ENCODE results near the gene RFX5. TPM values are rescaled to one million over a fixed set of nuclear protein-coding genes. Genes with fewer than 3 reads are reported as not detected.

The RFX5 gene
- total RNA-seq, 3 donors from 2014 or later: 17.9 to 34.5 (median 25.9) TPM

GRCh38 chr1:151324390-151324930, 22.6 kb downstream of the RFX5 start:
- Histone ChIP-seq H3K36me3 (no peaks in the 10 kb centered on the region), H3K4me1 (no peaks in the 10 kb centered on the region), H3K27ac (no peak overlapping the region), H3K9me3 (no peaks in the 10 kb centered on the region), H3K27me3 (no peaks in the 10 kb centered on the region), H3K4me3 (no peak overlapping the region)
- intact Hi-C loops (cut with DNase I; ENCODE audit: low total_unique reads): no loop called here
- TF ChIP-seq CTCF (IDR thresholded peaks at IDR 0.05) (no peak), POLR2A (IDR thresholded peaks at IDR 0.05) (no peak), POLR2AphosphoS5 (IDR thresholded peaks at IDR 0.05) (no peak)
- DNase-seq (ENCODE audit: low spot score in 2 of 2): no peak

GRCh38 chr1:151318975-151319374, 28.1 kb downstream of the RFX5 start:
- peaks cover 0 to 5% of the 10 kb centered on the region in 2 donors for H3K4me1 ChIP-seq
- H3K4me3 ChIP-seq: no peak overlapping the region
- DNase-seq (ENCODE audit: low spot score in 2 of 2): no peak
- H3K36me3 ChIP-seq: no peaks in the 10 kb centered on the region
- H3K9me3 ChIP-seq: no peaks in the 10 kb centered on the region
- no peaks in the 10 kb centered on the region for H3K27me3 ChIP-seq
- TF ChIP-seq POLR2A (IDR thresholded peaks at IDR 0.05) (no peak), CTCF (IDR thresholded peaks at IDR 0.05) (no peak), POLR2AphosphoS5 (IDR thresholded peaks at IDR 0.05) (no peak)
- intact Hi-C loops (cut with DNase I; ENCODE audit: low total_unique reads): no loop called here
- H3K27ac ChIP-seq: no peak overlapping the region

GRCh38 chr1:151315565-151316235, 31.4 kb downstream of the RFX5 start:
- Histone ChIP-seq H3K9me3 (no peaks in the 10 kb centered on the region), H3K27ac (peak overlapping the region; percentile 5 to 80), H3K4me1 (peaks cover 3 to 16% of the 10 kb centered on the region in 2 donors), H3K27me3 (no peaks in the 10 kb centered on the region), H3K36me3 (no peaks in the 10 kb centered on the region), H3K4me3 (no peak overlapping the region)
- no peak for TF ChIP-seq CTCF (IDR thresholded peaks at IDR 0.05)
- no peak for TF ChIP-seq POLR2A (IDR thresholded peaks at IDR 0.05)
- TF ChIP-seq POLR2AphosphoS5 (IDR thresholded peaks at IDR 0.05): no peak
- intact Hi-C loops (cut with DNase I; ENCODE audit: low total_unique reads): no loop called here
- no peak for DNase-seq (ENCODE audit: low spot score in 2 of 2)

- peaks cover 8 to 16% of the 10 kb centered on the region in 2 donors for H3K4me1 ChIP-seq
- H3K9me3 ChIP-seq: no peaks in the 10 kb centered on the region
- no peaks in the 10 kb centered on the region for H3K36me3 ChIP-seq
- H3K4me3 ChIP-seq: no peak overlapping the region
- H3K27me3 ChIP-seq: no peaks in the 10 kb centered on the region
- intact Hi-C loops (cut with DNase I; ENCODE audit: low total_unique reads): no loop called here
- H3K27ac ChIP-seq: peak overlapping the region; percentile 80 to 86
- TF ChIP-seq POLR2A (IDR thresholded peaks at IDR 0.05): no peak
- peak in 2 of 3 donors; percentile 41 to 67 for TF ChIP-seq POLR2AphosphoS5 (IDR thresholded peaks at IDR 0.05)
- no peak for TF ChIP-seq CTCF (IDR thresholded peaks at IDR 0.05)
- peak; percentile 60 to 64 for DNase-seq (ENCODE audit: low spot score in 2 of 2)
Observed at GRCh38 chr1:151314137-151314875, 32.7 kb downstream of the RFX5 start.

GRCh38 chr1:151313501-151313900, 33.6 kb downstream of the RFX5 start:
- TF ChIP-seq POLR2A (IDR thresholded peaks at IDR 0.05) (no peak), CTCF (IDR thresholded peaks at IDR 0.05) (no peak), POLR2AphosphoS5 (IDR thresholded peaks at IDR 0.05) (no peak)
- H3K4me1 ChIP-seq: peaks cover 8 to 16% of the 10 kb centered on the region in 2 donors
- H3K4me3 ChIP-seq: no peak overlapping the region
- intact Hi-C loops (cut with DNase I; ENCODE audit: low total_unique reads): no loop called here
- H3K36me3 ChIP-seq: no peaks in the 10 kb centered on the region
- no peak for DNase-seq (ENCODE audit: low spot score in 2 of 2)
- H3K27me3 ChIP-seq: no peaks in the 10 kb centered on the region
- no peaks in the 10 kb centered on the region for H3K9me3 ChIP-seq
- H3K27ac ChIP-seq: peak overlapping the region; percentile 80 to 86
